Stimulated activated CD4-positive, alpha-beta T cell treated with anti-CD3 and anti-CD28 coated beads, TNF-alpha, amount 100 ng/mL, for 4 hours (primary cell): ENCODE data around the gene OR7C2.
"Not testable (repeated sequence)": the region's sequence is repeated elsewhere in the genome, so short reads cannot be mapped to it uniquely, and the experiment has no call there.

ENCODE experiments used
- DNase-seq, 3 experiments: peaks; one replicate each; pipeline ENCODE4 v3.0.0-alpha.2; 2020; ENCODE audit warnings: low read depth in 3 of 3

The OR7C2 gene

DNA sequence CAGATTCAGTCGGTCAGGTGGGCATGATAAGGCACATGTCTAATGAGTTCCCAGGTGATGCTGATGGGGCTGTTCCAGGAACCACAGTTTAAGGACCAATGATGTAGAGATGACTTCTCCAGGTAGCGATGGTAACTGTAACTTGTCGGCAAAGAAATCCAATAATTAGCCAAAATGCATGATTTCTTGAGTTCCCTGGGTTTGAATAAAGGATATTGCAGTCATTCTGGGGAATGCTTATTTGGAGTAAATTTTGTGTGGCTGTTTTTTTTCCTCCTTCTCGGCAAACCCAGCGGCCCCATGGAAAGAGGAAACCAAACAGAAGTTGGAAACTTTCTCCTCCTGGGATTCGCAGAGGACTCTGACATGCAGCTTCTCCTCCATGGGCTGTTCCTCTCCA lies at the start of gene OR7C2:
Gene OR7C2, plus strand, starts transcription at position 301 of the 400 bp plus-strand sequence. Its CDS starts 0 bp downstream, at position 301.
- DNase-seq = no peak

DNA sequence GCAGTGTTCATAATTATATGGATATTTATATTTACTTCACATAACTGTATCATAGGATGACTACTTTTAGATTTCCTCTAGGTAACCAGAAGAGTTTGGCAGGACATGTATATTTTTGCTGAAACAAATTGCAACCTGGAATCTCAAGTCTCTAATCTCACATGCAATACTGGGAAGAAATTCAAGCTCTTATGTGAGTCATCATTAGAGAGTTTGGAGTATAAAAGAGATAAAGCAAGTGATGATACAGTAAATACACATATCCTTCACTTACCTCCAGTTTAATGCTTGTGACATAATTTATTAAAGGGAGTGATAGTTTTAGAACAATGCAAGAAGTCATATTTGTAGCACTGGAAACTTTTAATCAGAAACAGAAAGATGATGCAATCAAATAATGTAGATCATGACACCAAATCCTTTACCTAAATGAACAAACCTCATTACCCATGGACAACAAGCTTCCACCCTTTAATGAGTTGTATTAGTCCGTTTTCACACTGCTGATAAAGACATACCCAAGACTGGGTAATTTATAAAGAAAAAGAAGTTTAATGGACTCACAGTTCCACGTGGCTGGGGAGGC lies 39.5 kb upstream of the OR7C2 start:
- DNase-seq = no peak

DNA sequence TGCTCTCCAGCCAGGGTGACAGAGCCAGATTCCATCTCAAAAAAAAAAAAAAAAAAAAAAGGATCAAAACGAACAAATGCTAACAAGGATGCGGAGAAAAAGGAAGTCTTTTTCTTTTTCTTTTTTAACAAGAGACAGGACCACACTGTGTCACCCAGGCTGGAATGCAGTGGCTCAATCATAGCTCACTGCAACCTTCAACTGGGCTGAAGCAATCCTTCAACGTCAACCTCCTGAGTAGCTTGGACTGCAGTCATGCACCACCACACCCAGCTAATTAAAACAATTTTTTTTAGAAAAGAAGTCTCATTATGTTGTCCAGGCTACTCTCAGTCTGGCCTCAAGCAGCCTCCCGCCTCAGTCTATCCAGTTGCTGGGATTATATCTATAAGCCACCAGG lies 34.6 kb upstream of the OR7C2 start:
- DNase-seq = no peak

DNA sequence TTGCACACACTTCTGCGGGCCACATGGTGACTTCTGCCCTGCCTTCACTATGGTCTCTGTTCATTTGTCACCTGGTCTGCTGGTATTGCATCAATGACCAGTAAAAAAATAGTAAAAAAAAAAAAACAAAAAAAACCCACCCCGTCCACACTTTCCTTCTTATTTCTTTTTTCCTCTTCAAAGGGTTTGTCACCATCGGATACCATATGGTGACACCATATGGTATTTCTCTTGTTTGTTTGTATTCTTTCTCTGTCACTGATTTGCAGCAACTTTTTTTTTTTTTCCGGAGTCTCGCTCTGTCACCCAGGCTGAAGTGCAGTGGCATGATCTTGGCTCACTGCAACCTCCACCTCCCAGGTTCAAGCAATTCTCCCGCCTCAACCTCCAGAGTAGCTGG lies 26.2 kb upstream of the OR7C2 start:
- no peak for DNase-seq

DNA sequence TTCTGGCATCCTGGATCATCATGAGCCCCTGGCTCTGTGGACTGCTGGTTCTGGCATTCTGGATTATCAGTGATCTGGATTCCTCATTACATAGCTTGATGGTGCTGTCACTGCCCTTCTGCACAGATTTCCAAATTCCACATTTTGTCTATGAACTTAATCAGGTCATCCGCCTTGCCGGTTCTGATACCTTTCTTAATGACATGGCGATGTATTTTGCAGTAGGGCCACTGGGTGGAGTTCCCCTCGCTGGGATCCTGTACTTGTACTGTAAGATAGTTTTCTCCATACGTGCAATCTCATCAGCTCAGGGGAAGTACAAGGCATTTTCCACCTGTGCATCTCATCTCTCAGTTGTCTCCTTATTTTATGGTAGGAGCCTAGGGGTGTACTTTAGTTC lies 24.4 kb upstream of the OR7C2 start:
- no peak for DNase-seq

DNA sequence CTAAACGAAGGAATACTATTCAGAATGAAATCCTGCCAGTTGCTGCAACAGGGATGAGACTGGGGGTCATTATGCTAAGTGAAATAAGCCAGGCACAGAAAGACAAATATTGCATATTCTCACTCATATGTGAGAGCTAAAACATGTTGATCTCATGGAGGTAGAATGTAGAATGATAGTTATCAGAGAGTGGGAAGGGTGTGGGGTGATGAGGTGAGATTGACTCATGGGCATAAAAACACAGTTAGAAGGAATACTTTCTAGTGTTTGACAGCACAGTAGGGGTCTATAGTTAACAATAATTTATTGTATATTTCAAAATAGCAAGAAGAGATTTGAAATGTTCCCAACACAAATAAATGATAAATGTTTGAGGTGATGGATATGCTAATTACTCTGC lies 7.8 kb upstream of the OR7C2 start:
- DNase-seq = no peak

DNA sequence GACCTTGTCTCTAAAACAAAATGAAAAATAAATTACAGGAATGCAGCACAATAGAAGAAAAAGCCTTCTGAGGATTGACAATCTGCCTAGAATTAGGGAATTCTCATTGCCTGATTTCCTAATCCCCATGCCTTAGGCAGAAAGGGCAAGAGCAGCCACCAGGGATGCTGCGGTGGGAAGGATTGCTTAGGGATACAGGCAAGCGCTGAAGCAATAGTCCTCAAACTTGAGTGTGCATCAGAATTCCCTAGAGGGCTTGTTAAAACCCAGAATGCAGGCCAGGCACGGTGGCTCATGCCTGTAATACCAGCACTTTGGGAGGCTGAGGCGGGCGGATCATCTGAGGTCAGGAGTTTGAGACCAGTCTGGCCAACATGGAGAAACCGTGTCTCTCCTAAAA lies 1.0 kb upstream of the OR7C2 start:
- no peak for DNase-seq

DNA sequence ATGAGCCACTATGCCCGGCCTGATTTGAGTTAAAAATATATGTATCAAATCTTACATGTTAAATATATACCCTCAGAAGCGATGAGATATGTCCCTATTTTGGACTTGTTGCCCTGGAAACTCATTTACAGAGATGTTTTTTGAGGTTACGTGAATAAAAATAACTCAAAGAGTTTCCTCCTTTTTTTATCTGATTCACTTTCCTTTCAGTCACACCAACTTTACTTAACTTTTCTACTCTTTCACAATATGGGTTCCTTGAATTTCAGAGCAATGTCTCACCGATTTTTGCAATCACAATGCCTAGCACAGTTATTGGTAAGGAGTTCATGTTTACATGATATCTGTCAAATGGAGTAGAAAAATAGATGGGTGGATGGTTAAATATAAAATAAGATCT lies 2.3 kb downstream of the OR7C2 start:
- DNase-seq = no peak

DNA sequence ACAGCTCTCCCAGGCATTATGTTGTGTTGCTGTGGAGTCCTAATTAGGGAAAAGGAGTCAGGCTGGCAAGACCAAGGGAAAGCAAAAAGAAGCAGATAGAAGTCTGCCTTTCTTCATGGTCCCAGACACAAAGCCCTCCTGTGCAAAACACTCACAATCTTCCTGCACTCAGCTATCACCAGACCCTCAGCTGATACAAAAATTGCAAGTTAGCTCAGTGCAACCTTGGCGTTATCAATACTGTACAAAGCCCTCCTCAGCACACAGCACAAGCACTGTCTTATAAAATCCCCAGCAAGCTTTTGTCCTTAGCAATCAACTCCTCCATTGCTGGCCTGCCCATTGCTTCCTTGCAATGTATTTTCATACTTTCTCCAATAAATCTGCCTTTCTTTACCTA lies 3.2 kb downstream of the OR7C2 start:
- DNase-seq = no peak

DNA sequence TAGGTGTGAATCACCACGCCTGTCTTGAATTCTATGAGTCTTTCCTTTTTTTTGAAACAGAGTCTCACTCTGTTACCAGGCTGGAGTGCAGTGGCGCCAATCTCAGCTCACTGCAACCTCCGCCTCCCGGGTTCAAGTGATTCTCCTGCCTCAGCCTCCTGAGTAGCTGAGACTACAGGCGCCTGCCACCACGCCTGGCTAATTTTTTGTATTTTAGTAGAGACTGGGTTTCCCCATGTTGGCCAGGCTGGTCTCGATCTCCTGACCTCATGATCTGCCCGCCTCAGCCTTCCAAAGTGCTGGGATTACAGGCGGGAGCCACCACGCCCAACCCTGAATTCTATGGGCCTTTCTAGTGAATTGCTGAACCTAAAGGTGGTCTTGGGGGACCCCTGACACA lies 8.1 kb downstream of the OR7C2 start:
- not testable (repeated sequence) for DNase-seq

DNA sequence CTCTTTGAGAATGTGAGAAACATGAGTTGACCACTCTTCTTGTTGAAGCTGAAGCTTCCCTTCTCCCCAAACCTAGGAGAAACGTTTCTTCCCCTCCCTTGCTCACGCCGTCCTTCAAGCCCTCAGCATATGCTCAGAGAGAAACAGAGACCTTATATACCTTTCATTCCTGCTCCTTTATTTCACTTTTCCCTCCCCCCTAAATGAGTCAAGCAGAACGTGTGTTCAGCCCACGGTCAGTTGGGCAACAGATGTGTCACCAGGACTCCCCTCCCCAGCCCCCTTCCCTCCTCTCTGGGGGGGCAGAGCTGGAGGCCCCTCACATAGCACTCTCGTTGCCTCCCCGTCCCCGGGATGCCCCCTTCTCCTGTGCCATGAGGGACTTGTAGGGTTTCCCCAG lies 8.6 kb downstream of the OR7C2 start:
- DNase-seq = no peak

DNA sequence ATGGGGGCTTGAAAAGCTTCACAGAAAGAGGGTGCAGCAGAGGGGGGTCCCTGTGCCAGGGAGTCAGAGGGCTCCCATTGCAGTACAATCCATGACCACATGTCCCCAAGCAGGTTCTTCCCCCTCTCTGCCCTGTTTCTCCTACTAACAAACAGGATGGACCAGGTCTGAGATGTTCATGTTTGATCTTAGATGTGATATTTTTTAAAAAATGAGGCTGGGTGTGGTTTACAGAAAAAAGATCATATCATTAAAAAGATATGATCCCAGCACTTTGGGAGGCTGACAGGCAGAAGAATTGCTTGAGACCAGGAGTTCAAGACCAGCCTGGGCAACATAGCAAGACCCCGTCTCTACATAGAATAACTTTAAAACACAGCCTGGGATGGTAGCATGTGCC lies 9.1 kb downstream of the OR7C2 start:
- no peak for DNase-seq

DNA sequence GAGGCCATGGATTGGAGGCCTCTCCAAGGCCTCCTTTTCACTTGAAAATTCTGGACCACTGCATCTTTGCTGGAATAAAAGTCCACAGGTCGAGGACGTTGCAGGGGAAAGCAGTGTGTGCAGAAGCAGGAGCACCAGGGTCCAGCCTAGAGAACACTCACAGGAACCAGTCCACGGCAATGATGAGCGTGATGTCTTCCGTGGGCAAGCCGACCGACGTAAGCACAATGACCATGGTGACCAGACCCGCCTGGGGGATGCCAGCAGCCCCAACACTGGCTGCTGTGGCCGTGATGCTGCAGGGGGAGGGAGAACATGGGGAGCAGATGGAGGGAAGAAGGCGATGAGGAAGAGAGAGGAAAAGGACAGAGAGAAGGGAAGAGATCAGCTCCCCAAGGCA lies 11.5 kb downstream of the OR7C2 start:
- no peak for DNase-seq

DNA sequence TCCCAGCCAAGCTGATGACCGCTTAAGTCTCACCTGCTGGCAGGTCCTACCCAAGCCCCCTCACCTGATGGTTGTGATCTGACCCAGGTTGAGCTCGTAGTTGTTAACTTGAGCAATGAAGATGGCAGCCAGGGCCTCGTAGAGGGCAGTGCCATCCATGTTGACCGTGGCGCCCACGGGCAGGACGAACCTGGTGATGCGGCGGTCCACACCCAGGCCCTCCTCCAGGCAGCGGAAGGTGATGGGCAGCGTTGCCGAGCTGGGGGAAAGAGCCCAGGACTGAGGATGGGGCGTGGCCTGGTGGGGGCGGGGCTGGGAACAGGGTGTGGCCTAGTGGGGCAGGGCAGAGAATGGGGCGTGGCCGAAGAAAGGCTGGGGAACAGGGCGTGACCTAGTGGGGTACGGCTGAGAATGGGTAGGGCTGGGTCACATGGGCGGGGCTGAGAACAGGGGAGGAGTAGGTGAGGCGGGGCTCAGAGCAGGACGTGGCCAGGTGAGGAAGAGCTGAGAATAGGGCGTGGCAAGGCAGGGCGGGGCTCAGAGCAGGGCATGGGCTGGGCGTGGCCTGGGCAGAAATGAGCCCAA lies 12.9 kb downstream of the OR7C2 start:
- DNase-seq = no peak

DNA sequence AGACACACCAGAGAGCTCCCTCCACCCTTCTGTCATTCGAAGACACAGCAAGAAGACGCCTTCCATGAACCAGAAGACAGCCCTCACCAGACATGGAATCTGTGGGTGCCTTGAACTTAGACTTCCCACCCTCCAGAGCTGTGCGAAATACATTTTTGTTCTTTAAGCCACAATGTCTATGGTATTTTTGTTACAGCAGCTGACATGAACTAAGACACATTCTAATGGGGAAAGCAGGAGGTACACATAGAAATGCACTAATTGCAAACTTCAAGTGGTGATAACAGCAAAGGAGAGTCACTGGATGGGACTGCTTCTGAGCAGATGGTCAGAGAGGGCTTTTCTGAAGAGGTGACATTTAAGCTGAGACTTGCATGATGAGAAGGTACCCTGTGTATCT lies 16.2 kb downstream of the OR7C2 start:
- no peak for DNase-seq

DNA sequence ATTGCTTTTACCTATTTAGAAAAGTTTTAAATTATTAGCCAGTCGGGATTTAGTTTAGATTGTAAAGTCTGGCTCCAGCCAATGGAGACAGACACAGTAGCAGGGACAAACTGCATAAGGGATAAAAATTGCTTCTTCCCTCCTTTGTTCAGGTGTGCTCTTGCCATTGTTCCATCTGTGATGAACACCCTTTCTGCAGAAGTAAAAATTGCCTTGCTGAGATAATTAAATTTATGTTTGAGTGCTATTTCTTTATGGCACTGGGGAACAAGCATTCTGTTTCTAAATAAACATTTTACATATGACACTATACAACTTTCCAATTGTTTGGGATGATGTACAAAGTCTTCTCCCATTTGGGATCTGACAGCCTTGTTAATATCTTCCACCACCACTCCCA lies 18.0 kb downstream of the OR7C2 start:
- no peak for DNase-seq

DNA sequence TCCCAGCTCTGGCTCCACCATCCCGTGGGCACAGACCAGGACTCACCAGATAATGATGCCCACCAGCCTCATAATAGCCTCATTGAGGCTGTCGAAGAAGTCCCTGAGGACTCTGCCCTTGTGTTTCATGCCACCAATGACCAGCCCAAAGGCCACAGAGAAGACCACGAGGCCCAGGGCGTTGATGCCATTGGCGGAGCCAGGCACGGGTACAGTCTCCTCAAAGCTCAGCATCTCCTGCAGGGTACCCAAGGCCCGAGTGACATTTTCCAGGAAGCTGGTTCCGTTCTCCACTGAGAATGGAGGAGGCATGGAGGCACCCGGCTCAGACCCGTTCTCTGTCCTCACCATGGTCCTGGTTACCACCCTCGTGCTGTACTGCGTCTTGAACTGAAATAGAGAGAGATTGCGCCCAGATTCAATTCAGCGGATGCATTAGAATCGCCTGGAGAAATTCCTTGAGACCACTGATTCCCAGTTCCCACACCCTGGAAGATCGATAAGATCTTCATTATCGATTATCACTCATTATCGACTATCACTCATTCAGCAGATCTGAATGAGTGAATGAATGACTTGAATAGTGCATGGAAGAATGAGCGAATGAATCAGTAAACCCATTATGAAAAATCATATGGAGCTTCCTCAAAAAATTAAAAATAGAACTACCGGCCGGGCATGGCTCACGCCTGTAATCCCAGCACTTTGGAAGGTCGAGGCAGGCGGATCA lies 20.8 kb downstream of the OR7C2 start:
- no peak for DNase-seq

DNA sequence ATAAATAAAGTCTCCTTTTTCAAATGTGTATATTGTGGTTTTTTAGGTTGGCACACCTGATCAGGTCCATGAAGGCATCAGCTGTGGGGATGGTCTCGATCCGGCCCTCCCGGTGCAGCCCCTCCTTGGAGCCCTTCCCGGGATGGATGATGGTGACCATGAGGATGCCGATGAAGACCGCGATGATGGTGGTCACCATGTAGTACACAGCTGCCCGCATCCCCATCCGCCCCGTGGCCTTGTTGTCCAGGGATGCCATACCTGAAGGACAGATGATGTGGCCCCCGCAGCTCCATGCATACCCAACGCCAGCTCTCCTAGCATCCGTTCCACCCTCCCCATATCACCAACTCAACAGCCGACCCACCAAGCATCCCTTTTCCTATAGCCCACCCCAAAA lies 27.0 kb downstream of the OR7C2 start:
- no peak for DNase-seq

DNA sequence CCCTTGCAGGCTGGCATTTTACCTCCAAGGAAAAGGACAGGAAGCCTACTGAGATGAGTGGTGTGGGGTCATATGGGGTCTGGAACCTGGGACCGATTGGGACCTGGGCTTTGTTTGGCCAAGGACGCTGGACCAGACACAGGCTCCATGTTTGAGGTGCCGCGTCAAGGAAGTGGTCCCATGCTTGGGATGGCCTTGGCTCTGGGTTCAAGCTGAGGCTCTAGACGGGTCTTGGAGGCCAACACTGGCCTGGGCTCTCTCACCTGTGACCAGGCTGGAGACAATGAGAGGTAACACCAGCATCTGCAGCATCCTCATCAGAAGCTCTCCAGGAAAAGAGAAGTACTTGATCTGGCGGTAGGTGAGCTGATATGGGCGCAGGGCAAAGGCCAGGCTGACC lies 30.2 kb downstream of the OR7C2 start:
- DNase-seq = no peak

DNA sequence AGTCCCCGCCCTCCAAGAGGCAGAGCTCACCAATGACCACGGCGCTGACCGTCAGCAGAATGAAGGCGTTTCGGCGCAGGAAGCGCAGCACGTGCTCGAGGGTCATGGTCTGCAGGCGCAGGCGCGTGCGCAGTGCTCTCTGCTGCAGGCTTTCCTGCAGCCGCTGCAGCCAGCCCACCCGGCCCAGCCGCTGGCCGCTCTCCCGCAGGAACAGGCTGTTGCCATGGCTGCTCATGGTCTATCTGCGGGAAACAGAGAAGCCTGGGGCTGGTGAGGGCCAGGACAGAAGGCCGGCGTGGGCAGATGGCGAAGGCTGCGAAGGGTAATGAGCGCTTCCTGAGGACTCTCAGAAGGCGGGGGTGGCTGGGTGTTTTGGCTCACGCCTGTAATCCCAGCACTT lies 31.4 kb downstream of the OR7C2 start:
- no peak for DNase-seq

DNA sequence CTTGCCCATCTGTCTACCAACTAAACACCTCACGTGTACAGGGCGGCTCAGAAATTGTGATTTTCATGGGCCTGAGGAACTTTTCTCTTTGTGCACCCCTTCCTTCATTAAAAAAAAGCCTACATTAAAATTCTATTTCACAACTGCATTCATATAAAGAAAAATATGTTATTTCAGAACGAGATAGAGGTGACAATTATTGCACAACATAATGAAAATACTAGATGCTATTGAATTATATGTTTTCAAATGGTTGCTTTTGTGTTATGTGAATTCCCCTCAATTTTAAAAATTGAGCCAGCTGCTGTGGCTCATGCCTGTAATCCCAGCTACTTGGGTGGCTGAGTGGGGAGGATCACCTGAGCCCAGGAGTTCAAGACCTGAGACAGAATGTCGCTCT lies 33.2 kb downstream of the OR7C2 start:
- no peak for DNase-seq

DNA sequence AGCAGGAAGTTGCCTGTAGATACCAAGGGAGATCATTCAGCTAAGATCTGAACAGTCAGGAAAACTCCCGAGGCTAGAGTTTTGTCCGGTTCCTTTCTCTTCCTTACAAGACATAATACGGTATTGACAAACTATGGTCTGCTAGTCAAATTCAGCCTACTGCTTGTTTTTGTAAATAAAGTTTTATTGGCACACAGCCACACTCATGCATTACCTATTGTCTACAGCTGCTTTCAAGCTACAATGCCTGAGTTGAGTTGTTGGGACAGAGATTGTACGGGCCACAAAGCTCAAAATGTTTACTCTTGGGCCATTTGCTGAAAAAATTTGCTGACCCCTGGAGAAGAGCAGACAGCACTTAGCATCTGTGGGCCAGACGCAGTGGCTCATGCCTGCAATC lies 35.8 kb downstream of the OR7C2 start:
- no peak for DNase-seq

DNA sequence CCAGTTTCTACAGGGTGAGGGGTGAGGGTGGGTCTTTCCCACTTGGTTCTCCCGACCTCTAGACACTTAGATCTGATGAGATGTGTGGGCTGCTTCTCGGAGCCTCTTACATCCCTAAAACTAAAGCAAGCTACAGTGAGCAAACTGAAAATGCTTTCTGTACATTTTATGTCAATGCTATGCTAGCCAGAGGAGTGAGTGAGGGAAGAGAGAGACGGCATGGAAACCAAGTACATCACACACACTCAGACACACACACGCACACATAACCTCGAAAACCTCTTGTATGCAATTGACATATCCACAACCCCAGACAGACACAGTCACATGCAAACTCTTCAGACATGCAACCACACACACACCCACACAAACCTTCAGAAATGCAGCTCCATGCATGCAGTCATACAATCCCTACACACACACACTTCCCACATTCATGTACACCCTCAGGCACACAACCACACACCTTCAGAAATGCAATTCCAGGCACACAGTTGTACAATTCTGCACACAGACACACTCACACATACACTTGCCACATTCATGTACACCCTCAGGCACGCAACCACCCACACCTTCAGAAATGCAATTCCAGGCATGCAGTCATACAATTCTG lies 37.0 kb downstream of the OR7C2 start:
- no peak for DNase-seq
